Nephron (organoid): Measurements from ENCODE around the gene ADSL.
A peak's percentile ranks its signal among the peaks of the same experiment; 100 is the strongest.

Experiments used
- H3K27ac Mint-ChIP-seq, 3 experiments: 2 replicates each; pipeline ENCODE4 v1.8.0; 2020; ENCODE audit warnings: mixed read lengths in 3 of 3, mild to moderate bottlenecking in 2 of 3, moderate library complexity in 1 of 3
- H3K27me3 Mint-ChIP-seq: 2 replicates; pipeline ENCODE4 v1.8.0; 2021; ENCODE audit warnings: low read depth, mild to moderate bottlenecking, moderate library complexity, mixed read lengths
- H3K36me3 Mint-ChIP-seq: 2 replicates; pipeline ENCODE4 v1.8.0; 2020; ENCODE audit warnings: low read depth, mixed read lengths
- H3K4me1 Mint-ChIP-seq: 2 replicates; pipeline ENCODE4 v1.8.0; 2020; ENCODE audit warnings: mixed read lengths
- H3K4me3 Mint-ChIP-seq, 3 experiments: 2 replicates each; pipeline ENCODE4 v1.8.0; 2020; ENCODE audit warnings: mild to moderate bottlenecking in 3 of 3, mixed read lengths in 3 of 3, moderate library complexity in 2 of 3
- H3K9me3 Mint-ChIP-seq: 2 replicates; pipeline ENCODE4 v1.8.0; 2020; ENCODE audit warnings: mixed read lengths
- TF ChIP-seq, protein P1 (sequence below), 3 experiments: fragments of 200-600 bp; sonication (generic); IDR thresholded peaks; one replicate each; pipeline ENCODE4 v1.5.0; 2021; ENCODE audit warnings: antibody characterized with exemption in 3 of 3; ENCODE audit not compliant: unreplicated experiment in 3 of 3

The ADSL gene

DNA sequence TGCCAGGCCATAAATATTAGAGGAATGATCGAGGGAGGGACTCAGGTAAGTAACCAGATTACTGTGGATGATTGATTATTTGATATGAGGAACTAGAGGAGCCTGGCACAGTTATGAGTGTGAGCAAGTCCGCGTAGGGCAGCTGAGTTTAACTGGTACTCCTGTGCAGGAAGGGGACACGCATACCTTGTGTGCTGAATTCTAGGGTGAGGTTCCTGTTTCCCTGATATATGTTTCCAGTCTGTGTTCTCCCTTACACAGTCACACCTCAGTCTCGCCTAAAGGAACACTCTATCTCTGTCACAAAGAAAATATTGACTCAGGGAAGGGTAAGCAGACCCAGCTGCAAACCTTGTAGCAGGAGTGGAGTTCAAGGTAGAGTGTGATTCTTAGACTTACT lies 41.4 kb downstream of the ADSL start:
- H3K27ac Mint-ChIP-seq: no peak overlapping the region
- peaks cover 10% of the 10 kb centered on the region for H3K4me1 Mint-ChIP-seq
- H3K36me3 Mint-ChIP-seq: peaks cover 11% of the 10 kb centered on the region
- H3K9me3 Mint-ChIP-seq: no peaks in the 10 kb centered on the region
- no peak overlapping the region for H3K4me3 Mint-ChIP-seq
- TF ChIP-seq, protein P1, sequence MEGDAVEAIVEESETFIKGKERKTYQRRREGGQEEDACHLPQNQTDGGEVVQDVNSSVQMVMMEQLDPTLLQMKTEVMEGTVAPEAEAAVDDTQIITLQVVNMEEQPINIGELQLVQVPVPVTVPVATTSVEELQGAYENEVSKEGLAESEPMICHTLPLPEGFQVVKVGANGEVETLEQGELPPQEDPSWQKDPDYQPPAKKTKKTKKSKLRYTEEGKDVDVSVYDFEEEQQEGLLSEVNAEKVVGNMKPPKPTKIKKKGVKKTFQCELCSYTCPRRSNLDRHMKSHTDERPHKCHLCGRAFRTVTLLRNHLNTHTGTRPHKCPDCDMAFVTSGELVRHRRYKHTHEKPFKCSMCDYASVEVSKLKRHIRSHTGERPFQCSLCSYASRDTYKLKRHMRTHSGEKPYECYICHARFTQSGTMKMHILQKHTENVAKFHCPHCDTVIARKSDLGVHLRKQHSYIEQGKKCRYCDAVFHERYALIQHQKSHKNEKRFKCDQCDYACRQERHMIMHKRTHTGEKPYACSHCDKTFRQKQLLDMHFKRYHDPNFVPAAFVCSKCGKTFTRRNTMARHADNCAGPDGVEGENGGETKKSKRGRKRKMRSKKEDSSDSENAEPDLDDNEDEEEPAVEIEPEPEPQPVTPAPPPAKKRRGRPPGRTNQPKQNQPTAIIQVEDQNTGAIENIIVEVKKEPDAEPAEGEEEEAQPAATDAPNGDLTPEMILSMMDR (IDR thresholded peaks at IDR 0.05; ENCODE audit: unreplicated experiment in 3 of 3): no peak
- H3K27me3 Mint-ChIP-seq: no peaks in the 10 kb centered on the region

DNA sequence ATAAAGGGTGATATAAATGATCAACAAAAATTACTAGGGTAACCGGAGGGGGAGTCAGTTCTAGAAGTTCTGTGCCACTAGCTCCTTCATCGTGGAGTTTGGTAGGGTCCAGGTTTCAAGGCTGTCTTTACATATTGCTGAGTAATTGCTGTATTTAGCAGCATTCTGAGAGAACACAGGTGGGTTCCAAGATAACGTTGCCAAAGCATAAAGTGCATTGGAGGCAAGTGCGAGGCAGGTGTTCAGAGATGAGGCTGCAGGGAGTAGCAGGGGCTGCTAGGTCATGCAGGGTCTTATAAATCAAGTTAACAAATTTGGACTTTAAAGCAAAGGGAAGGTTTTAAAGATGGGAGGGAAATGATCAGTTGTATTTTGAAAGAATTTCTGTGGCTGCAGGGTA lies 41.9 kb downstream of the ADSL start:
- no peaks in the 10 kb centered on the region for H3K27me3 Mint-ChIP-seq
- peaks cover 11% of the 10 kb centered on the region for H3K36me3 Mint-ChIP-seq
- TF ChIP-seq, protein P1 (IDR thresholded peaks at IDR 0.05; ENCODE audit: unreplicated experiment in 3 of 3): no peak
- H3K27ac Mint-ChIP-seq: no peak overlapping the region
- H3K9me3 Mint-ChIP-seq: no peaks in the 10 kb centered on the region
- H3K4me3 Mint-ChIP-seq: no peak overlapping the region
- H3K4me1 Mint-ChIP-seq: peaks cover 10% of the 10 kb centered on the region

DNA sequence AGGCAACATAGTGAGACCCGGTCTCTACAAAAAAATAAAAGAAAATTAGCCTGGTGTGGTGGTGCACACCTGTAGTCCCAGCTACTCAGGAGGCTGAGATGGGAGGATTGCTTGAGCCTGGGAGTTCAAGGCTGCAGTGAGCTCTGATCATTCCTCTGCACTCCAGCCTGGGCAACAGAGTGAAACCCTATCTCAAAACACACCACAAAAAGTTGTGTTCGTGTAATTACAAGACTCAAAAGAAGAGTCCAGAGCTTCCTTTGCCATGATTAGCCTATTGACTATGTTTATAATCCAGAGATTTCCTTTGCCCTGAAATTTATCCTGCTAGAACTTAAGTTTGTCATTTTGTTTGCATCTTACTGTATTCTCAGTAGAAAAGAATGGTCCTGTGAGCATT lies 45.1 kb downstream of the ADSL start:
- no peaks in the 10 kb centered on the region for H3K9me3 Mint-ChIP-seq
- no peak overlapping the region for H3K27ac Mint-ChIP-seq
- peaks cover 7% of the 10 kb centered on the region for H3K4me1 Mint-ChIP-seq
- H3K27me3 Mint-ChIP-seq: no peaks in the 10 kb centered on the region
- TF ChIP-seq, protein P1 (IDR thresholded peaks at IDR 0.05; ENCODE audit: unreplicated experiment in 3 of 3): no peak
- no peak overlapping the region for H3K4me3 Mint-ChIP-seq
- H3K36me3 Mint-ChIP-seq: peaks cover 16% of the 10 kb centered on the region

DNA sequence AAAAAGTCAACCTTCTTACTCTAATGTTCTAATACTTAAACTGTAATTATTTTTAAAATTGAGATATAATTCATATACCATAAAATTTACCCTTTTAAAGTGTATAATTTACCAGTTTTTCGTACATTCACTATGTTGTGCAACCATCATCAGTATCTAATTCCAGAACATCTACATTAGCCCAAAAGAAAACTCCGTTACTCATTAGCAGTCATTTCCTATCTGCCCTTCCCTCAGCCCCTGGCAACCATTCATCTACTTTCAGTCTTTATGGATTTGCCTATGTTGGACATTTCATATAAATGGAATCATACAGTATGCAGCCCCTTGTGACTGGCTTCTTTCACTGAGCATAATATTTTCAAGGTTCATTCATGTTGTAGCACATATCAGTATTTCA lies 46.3 kb downstream of the ADSL start:
- TF ChIP-seq, protein P1 (IDR thresholded peaks at IDR 0.05; ENCODE audit: unreplicated experiment in 3 of 3): no peak
- Mint-ChIP-seq H3K36me3 (peaks cover 18% of the 10 kb centered on the region), H3K4me1 (peaks cover 19% of the 10 kb centered on the region), H3K9me3 (no peaks in the 10 kb centered on the region), H3K4me3 (no peak overlapping the region), H3K27me3 (no peaks in the 10 kb centered on the region), H3K27ac (peak overlapping the region in 1 of 3 experiments; percentile 13)

DNA sequence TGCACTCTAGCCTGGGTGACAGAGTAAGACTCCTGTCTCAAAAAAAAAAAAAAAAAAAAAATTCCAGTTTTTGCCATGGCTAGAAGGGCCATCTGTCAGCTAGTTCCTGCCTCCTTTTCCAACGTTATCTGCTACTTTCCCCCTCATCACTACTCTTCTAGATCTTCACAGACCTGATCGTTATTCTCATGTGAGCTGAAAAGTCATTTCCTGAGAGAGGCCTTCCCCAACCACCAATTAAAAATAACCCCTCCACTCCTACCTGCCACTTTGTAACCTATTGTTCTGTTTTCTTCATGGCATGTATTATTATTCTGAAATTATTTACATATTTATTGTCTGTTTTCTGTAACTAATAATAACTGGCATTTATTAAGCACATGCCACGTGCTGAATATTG lies 48.3 kb downstream of the ADSL start:
- peaks cover 8% of the 10 kb centered on the region for H3K36me3 Mint-ChIP-seq
- no peaks in the 10 kb centered on the region for H3K9me3 Mint-ChIP-seq
- no peaks in the 10 kb centered on the region for H3K27me3 Mint-ChIP-seq
- TF ChIP-seq, protein P1 (IDR thresholded peaks at IDR 0.05; ENCODE audit: unreplicated experiment in 3 of 3): no peak
- no peak overlapping the region for H3K4me3 Mint-ChIP-seq
- peaks cover 32% of the 10 kb centered on the region for H3K4me1 Mint-ChIP-seq
- no peak overlapping the region for H3K27ac Mint-ChIP-seq

DNA sequence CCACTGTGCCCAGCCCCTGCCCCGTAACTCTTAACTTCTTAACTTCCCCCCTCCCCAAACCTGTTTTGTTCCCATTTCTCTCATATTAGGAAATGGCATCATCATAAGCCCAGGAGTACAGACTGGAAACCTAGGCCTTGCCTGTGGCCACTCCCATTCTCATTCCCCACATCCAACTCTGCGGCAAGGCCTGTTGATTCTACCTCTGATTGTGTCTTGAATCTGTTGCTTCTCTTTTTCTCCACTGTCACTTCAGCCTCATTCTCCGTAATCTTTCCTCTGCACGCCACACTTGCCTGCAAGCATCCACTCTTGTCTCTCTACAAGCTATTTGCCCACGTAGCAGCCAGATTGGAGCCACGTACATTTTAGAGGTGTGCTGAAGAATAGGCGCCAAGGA lies 49.3 kb downstream of the ADSL start:
- H3K36me3 Mint-ChIP-seq: peaks cover 10% of the 10 kb centered on the region
- H3K4me3 Mint-ChIP-seq: no peak overlapping the region
- peaks cover 39% of the 10 kb centered on the region for H3K4me1 Mint-ChIP-seq
- peak overlapping the region; percentile 29 to 99 (median 96) for H3K27ac Mint-ChIP-seq
- H3K9me3 Mint-ChIP-seq: no peaks in the 10 kb centered on the region
- H3K27me3 Mint-ChIP-seq: no peaks in the 10 kb centered on the region
- TF ChIP-seq, protein P1 (IDR thresholded peaks at IDR 0.05; ENCODE audit: unreplicated experiment in 3 of 3): no peak
